Stimulated activated CD8-positive, alpha-beta memory T cell treated with anti-CD3 and anti-CD28 coated beads, Interleukin-4, amount 100 ng/mL, for 48 hours (primary cell): ENCODE results near the gene EPHA2.

Experiments used
- DNase-seq: peaks from one replicate; pipeline ENCODE4 v3.0.0-alpha.2; 2020

EPHA2 gene

DNA sequence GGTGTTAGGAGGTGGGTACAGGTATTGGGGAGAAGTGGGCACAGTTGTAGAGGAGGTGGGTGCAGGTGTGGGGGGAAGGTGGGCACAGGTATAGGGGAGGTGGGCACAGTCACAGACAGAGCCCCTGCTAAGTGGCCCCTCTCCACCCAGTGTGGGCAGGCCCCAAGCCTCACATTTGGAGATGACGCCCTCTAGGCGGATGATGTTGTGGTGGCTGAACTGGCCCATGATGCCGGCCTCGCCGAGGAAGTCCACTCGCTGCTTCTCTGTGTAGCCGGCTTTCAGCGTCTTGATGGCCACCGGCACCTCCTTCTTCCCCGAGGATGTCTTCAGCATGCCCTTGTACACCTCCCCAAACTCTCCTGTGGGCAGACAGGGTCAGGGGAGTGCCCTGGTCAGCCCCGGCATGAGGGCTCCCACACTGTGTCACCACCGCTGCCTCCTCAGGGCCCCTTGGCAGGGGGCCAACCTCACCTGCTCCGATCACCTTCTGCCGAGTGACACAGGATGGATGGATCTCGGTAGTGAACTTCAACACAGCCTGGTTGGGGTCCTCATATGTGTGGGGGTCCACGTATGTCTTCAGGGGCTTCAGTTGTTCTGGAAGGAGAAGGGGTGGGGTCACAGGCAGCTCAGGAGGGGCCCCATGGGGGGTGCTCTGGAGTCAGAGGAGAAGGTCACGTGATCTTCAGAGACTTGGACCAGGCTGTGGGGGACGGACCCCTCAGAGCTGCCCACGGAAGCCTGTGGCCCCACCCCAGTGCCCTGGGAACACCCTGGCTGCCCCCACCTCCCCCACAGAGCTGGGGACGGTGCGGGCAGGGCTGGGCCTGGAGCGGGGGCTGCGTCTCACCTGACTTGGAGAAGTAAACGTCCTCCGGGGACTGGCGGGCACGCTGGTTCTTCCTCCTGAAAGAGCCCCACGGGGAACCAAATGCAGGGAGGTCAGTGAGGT, 22.6 kb downstream of the EPHA2 start:
- DNase-seq, result no peak

DNA sequence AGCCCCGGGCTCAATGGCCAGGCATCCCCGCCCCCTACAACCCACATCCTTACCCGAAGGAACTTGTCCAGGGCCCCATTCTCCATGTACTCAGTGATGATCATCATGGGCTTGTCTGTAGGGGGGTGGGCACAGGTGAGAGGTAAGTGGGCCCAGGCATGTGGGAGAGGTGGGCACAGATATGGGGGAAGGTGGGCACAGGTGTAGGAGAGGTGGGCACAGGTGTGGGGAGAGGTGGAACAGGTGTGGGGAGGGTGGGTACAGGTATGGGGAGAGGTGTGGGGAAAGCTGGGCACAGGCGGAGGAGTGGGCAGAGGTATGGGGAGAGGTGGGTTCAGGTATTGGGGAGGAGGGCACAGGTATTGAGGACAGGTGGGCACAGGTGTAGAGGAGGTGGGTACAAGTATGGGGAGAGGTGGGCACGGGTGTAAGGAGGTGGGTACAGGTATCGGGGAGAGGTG, 23.5 kb downstream of the EPHA2 start:
- DNase-seq, result no peak

DNA sequence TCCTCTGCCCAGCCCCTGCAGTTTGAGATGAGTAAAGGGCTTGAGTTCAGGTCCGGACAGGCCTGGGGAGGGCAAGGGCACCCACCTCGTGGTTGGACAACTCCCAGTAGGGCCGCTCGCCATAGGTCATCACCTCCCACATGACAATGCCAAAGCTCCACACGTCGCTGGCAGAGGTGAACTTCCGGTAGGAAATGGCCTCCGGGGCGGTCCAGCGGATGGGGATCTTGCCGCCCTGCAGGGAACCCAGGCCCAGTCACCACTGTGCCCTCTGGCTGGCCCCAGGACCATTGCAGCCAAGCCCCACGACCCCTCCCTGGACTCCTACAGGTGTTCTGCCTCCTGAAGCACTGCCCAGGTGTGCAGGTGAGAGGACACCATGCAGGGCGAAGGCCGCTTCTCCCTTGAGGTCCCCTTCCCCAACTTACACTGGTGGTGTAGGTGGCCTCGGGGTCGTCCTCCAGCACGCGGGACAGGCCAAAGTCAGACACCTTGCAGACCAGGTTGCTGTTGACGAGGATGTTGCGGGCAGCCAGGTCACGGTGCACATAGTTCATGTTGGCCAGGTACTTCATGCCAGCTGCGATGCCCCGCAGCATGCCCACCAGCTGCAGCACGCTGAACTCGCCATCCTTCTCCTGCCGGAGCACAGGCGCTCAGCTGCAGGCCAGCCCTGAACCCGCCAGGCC, 24.1 kb downstream of the EPHA2 start:
- DNase-seq, result no peak

GRCh38 chr1:16130827-16131226, 25.0 kb downstream of the EPHA2 start:
- no peak for DNase-seq

DNA sequence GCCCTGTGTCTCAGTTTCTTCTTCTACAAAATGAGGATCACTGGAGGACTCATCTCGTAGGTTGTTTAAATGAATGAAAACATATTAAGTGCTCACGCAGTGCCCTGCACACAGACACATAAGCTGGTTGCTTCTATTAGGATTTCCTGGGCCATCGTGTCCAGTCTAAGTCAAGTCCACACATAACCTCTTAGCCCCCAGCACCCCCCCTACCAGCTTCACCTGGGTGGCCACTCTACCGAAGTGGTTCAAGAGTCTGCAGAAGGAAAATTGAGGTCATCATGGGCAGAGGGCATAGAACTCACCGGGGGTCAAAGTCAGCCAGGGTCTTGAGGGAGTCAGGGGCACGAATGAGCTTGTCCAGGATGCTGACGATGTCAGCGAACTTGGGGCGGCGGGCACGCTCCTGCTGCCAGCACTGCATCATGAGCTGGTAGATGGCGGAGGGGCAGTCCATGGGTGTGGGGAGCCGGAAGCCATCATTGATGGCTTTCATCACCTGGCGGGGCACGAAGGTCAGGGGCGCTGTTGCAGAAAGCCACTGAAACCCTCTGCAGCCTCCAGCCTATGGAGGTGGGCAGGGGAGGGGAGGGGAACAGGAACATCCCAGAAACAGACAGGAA, 25.8 kb downstream of the EPHA2 start:
- DNase-seq, result no peak

GRCh38 chr1:16129316-16129715, 26.6 kb downstream of the EPHA2 start:
- DNase-seq, result no peak

DNA sequence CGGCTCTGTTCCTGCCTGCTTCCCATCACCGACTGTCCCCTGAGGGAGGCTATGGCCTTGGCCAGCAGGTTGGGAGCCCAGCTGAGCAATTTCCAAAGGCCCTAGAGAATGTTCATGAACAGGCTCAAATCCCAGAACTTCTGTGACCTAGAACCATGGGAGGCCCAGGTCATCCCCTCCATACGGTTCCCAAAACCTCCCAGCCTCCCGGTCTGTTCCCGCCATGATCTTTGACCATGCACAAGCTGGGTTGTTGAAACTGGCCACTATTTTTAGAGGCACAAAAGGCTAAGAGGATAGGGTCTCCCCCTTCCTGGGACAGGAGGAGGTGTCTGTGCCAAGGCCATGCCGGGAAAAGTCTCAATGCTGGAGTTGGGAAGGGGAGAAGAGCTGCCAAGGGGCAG, 27.5 kb downstream of the EPHA2 start:
- no peak for DNase-seq

GRCh38 chr1:16127676-16128337, 28.1 kb downstream of the EPHA2 start:
- no peak for DNase-seq

GRCh38 chr1:16126743-16127515, 28.9 kb downstream of the EPHA2 start:
- no peak for DNase-seq

DNA sequence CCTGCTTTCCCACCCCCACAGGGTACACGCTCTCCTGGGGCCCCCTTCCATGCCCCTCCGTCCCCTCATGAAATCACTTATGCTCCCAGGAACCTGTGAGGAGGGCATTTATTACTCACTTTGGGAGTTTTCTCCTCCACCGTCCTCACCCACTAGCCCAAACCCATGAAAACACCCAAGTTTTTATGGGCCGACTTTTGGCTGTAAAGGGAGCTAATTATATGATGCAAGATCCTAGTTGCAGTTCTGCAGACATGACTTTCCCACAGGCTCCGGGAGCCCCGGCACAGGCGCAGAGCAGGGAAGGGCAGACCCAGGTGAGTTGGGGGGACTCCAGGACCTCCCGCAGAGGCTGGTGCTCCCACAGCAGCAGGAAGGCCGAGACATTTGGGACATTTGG, 29.7 kb downstream of the EPHA2 start:
- DNase-seq, result no peak

GRCh38 chr1:16125483-16125882, 30.4 kb downstream of the EPHA2 start:
- DNase-seq, result no peak

DNA sequence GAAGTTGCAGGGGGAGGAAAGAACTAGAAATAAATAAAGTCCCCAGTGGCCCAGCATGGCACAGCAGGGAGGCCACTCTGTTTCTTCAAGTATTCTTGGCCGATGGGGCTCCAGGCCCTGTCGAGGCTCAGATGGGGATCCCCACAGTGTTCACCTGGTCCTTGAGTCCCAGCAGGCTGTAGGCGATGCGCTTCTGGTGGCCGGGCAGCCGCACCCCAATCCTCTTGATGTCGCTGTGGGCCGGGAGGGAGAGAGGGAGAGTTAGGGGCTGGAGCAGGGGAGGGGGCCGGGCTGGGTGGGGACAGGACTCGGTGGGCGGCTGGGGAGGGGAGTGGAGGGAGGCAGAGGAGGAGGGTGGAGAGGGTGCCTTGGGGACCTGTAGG, 30.8 kb downstream of the EPHA2 start:
- DNase-seq, result no peak

GRCh38 chr1:16124377-16125087, 31.3 kb downstream of the EPHA2 start:
- DNase-seq, result no peak

- DNase-seq, result peak; percentile 80
These were observed 33.0 kb downstream of the EPHA2 start for GRCh38 chr1:16122916-16123315.

DNA sequence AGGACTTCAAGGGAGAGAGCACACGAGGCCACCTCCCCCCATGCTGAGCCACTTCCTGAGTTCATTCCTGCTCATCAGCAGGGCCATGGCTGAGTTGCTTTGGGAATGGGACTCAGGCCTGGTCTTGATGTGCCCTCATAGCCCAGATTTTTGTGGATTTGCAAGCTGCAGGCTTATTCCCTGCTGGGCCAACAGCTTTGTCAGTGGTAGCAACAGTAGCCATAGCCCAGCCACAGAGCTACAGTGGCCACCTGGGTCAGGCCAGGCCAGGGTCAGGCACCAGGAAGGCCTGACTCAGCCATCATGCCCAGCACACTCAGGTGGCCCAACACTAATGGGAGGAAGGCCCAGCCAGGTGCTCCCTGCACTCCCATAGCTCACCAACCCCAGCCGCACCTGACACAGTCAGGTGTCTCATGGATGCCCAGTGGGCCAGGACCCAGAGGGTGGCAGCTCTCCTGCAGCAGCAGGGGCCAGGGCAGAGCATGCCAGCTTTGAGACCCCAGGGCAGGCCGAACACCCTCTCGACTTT, 33.5 kb downstream of the EPHA2 start:
- DNase-seq, result no peak

DNA sequence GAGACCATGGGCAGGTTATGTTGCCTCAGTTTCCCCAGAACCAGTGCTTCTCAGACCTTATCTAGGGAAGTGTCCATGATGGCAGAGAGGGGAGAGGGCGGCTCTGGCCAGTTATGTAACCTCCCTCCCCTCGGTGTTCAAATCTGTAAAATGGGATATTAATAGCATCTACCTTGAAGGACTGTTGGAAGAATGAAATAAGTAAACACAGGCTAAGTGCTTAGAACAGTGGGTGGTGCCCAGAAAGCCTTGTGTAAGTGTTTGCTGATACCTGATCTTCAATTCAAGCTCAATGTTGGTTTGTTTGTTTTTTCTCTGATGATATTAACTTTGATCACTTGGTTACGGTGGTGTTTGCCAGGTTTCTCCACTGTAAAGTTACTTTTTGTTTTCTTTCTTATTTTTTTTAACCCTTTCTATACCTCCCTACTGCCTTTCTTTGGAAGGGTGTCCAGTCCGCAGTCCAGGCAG, 34.9 kb downstream of the EPHA2 start:
- no peak for DNase-seq

DNA sequence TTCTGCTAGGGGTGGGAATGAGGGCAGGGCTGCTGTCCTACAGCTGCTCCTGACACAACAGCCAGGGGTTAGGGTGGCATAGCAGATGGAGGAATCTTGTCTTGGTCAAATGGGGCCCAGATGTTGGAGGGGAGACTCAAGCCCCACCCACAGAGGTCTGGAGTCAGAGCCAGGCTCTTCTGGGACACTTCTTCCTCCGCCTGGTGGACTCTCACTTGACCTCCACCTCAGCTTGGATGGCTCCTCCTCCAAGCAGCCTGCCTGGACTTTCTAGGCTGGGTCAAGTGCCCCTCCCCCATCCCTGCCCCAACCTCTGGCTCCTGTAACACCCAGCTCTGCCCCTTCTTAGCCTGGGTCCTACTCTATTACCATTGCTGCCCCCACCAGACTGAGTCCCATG, 35.5 kb downstream of the EPHA2 start:
- no peak for DNase-seq

GRCh38 chr1:16119926-16120325, 35.9 kb downstream of the EPHA2 start:
- DNase-seq, result no peak

DNA sequence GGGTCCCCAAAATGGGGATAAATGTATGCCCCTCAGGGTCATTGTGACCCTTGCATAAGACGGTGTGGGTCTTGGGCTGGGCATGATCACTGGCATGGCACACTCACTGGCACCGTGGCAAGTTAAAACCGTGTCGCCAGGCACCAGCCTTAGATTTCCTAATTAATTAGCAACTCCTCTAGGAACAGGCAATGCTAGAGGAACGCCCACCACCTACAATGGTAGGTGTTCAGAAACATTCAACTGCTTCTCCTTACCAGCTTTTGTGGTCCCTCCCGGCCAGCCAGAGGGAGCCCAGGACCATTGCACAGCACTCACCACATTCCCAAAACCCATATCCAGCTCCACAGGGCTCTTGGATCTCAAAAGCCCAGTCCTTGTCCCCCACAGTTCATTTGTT, 36.4 kb downstream of the EPHA2 start:
- no peak for DNase-seq

GRCh38 chr1:16118706-16119105, 37.2 kb downstream of the EPHA2 start:
- DNase-seq, result no peak

DNA sequence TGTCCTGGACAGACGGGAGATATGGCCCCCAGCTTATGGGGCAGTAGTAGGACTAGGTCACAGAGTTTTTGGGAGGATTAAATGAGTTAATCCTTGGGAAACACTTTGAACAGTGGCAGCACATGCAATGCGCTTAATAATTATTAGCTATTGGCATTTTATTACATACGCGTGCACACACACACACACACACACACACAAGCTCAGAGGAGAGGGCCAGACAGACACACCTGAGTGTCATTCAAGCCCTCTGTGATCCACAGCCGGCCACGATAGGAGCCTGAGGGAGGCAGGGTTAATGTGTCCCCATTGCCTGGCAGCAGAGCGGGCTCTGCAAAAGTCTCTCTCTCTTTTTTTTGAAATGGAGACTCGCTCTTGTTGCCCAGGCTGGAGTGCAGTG, 37.9 kb downstream of the EPHA2 start:
- no peak for DNase-seq
